Sigmoid colon (tissue), 7 donors: Measurements from ENCODE around the gene CCL11. TPM values are rescaled to one million over a fixed set of nuclear protein-coding genes. Genes with fewer than 3 reads are reported as not detected.

Experiments used
- DNase-seq: peaks from one replicate; pipeline ENCODE4 v3.0.0-alpha.2; 2019
- H3K27ac ChIP-seq, 4 donors: fragments of 200-600 bp; sonication (generic); one replicate each; pipeline ENCODE4 v1.5.1; 2016 to 2019; ENCODE audit warnings: mild to moderate bottlenecking in 1 of 4
- H3K27me3 ChIP-seq, 3 donors: fragments of 200-600 bp; sonication (generic); one replicate each; pipeline ENCODE4 v1.5.1; 2019; ENCODE audit warnings: mild to moderate bottlenecking in 1 of 3
- H3K36me3 ChIP-seq, 4 donors: fragments of 200-600 bp; sonication (generic); one replicate each; pipeline ENCODE4 v1.5.1; 2016 to 2019
- H3K4me1 ChIP-seq, 4 donors: fragments of 200-600 bp; sonication (generic); one replicate each; pipeline ENCODE4 v1.5.1; 2017 to 2019
- H3K4me3 ChIP-seq, 4 donors: fragments of 200-600 bp; sonication (generic); one replicate each; pipeline ENCODE4 v1.5.1; 2017 to 2019; ENCODE audit warnings: mild to moderate bottlenecking in 2 of 4, moderate library complexity in 1 of 4
- H3K9me3 ChIP-seq, 4 donors: fragments of 200-600 bp in 3 of 4; sonication (generic) in 3 of 4; one replicate each; pipeline versions ENCODE4 v1.5.1 to v1.6.1; 2013 to 2019
- EP300 ChIP-seq, 4 donors: sonication (generic); formaldehyde crosslinking; IDR thresholded peaks; one replicate each; pipeline ENCODE4 v1.6.1; 2017; ENCODE audit warnings: antibody characterized with exemption in 4 of 4
- POLR2A ChIP-seq, 2 donors: fragments of 450-650 bp; IDR thresholded peaks; one replicate each; pipeline ENCODE4 v1.6.1; 2016; ENCODE audit warnings: antibody characterized with exemption in 2 of 2, mild to moderate bottlenecking in 2 of 2, moderate library complexity in 2 of 2
- POLR2AphosphoS5 ChIP-seq, 4 donors: sonication (generic); formaldehyde crosslinking; IDR thresholded peaks; one replicate each; pipeline ENCODE4 v1.6.1; 2017; ENCODE audit warnings: antibody characterized with exemption in 4 of 4
- WGBS, 2 donors: extraction: QIAGEN DNeasy Blood & Tissue Kit; methylation state at CpG; one replicate each; pipeline ENCODE4 v1.1.7; 2013; 5-methylcytosine and 5-hydroxymethylcytosine counted together
- intact Hi-C: fragments of 100-400 bp; cut with DNase I; formaldehyde crosslinking; loops from one replicate; pipeline ENCODE4 v1.15.1; 2023
- polyA plus RNA-seq, 3 donors: library from polyadenylated mRNA; stranded (reverse); fragments of 200-250 nt; gene quantifications; one replicate each; pipeline ENCODE4 v1.2.3, GENCODE V29; 2013
- total RNA-seq, 4 donors: library from RNA; depleted of rRNA; stranded (reverse); fragments of >200 nt; gene quantifications; one replicate each; pipeline ENCODE4 v1.1.0, GENCODE V29; 2016
- TF ChIP-seq, protein P1 (sequence below), 4 experiments: fragments of 450-650 bp in 3 of 4; fragments of 200-600 bp in 1 of 4; IDR thresholded peaks; one replicate each; pipeline ENCODE4 v1.5.1; 2016 to 2019; ENCODE audit warnings: antibody characterized with exemption in 4 of 4, mild to moderate bottlenecking in 3 of 4, moderate library complexity in 2 of 4
- donor health status: healthy with polysubstance abuse.
- donor health status: Bipolar disorder and iron deficiency.
- donor health status: healthy.

CCL11 gene
- total and polyA plus RNA-seq, 7 donors: 3.0 to 62.6 (median 24.6) TPM

GRCh38 chr17:34246881-34247280, 38.7 kb upstream of the CCL11 start:
- H3K4me1 ChIP-seq: peaks cover 0 to 58% (median 48%) of the 10 kb centered on the region in 4 donors
- 63 to 76% methylated on average over 3 of the region's 3 CpGs for WGBS, 2 donors
- H3K27ac ChIP-seq: peak overlapping the region in 1 of 4 donors; percentile 92
- DNase-seq: no peak
- intact Hi-C loops: no loop called here
- H3K27me3 ChIP-seq: no peaks in the 10 kb centered on the region
- TF ChIP-seq POLR2A (IDR thresholded peaks at IDR 0.05): no peak
- TF ChIP-seq, protein P1, sequence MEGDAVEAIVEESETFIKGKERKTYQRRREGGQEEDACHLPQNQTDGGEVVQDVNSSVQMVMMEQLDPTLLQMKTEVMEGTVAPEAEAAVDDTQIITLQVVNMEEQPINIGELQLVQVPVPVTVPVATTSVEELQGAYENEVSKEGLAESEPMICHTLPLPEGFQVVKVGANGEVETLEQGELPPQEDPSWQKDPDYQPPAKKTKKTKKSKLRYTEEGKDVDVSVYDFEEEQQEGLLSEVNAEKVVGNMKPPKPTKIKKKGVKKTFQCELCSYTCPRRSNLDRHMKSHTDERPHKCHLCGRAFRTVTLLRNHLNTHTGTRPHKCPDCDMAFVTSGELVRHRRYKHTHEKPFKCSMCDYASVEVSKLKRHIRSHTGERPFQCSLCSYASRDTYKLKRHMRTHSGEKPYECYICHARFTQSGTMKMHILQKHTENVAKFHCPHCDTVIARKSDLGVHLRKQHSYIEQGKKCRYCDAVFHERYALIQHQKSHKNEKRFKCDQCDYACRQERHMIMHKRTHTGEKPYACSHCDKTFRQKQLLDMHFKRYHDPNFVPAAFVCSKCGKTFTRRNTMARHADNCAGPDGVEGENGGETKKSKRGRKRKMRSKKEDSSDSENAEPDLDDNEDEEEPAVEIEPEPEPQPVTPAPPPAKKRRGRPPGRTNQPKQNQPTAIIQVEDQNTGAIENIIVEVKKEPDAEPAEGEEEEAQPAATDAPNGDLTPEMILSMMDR (IDR thresholded peaks at IDR 0.05): no peak
- TF ChIP-seq EP300 (IDR thresholded peaks at IDR 0.05): no peak
- no peak for TF ChIP-seq POLR2AphosphoS5 (IDR thresholded peaks at IDR 0.05)
- no peak overlapping the region for H3K4me3 ChIP-seq
- H3K9me3 ChIP-seq: no peaks in the 10 kb centered on the region
- H3K36me3 ChIP-seq: no peaks in the 10 kb centered on the region

DNA sequence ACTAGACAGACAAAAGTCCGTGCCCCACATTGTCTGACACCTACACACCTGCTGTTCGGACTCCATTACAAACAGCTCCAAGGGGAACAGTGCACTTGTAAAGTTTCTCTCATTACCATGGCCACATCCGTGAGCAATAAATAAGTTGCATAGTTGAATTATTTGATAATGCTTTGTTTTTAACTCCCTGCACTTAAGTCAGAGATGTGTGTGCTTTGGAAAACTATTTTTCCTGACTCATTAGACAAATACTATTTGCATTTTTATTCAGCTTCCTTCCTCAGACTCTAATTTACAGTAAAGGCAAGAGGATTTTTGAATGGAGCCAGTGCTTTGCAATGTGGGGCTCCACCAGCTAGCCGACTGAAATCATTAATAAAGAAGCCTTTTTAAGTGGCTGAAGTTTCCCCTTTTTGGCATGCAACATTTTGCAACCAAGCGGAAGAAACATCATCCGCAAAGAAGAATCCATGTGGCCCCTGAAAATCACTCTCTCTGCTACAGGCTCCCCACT, 37.0 kb upstream of the CCL11 start:
- Histone ChIP-seq H3K36me3 (no peaks in the 10 kb centered on the region), H3K9me3 (no peaks in the 10 kb centered on the region), H3K4me1 (peaks cover 0 to 66% (median 63%) of the 10 kb centered on the region in 4 donors), H3K27me3 (no peaks in the 10 kb centered on the region), H3K27ac (peak overlapping the region; percentile 64 to 92 (median 82)), H3K4me3 (no peak overlapping the region)
- intact Hi-C loops: no loop called here
- 56 to 57% methylated on average over 6 of the region's 6 CpGs for WGBS, 2 donors
- peak in 2 of 4 donors; percentile 3 to 42 for TF ChIP-seq POLR2AphosphoS5 (IDR thresholded peaks at IDR 0.05)
- TF ChIP-seq EP300 (IDR thresholded peaks at IDR 0.05): peak in 1 of 4 donors; percentile 39
- TF ChIP-seq POLR2A (IDR thresholded peaks at IDR 0.05): no peak
- no peak for DNase-seq

DNA sequence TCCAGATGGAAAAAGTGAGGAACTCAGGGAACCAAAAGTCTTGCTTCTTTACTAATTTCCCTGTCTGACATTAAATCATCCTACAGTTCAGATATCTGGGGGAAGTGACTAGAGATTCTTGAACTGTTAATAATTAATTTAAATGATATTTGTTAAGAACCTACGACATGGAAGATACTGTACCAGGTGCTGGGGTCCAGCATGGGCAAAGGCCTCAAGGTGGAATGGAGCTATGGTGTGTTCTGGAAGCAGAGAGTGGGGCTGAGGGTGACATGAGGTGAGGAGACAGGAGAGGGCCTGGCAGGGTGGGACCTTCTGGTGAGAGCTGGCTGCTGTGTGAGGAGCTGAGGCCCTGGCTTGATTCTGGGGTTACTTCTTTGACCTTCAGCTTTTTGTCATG, 36.5 kb upstream of the CCL11 start:
- H3K4me1 ChIP-seq: peaks cover 0 to 69% (median 68%) of the 10 kb centered on the region in 4 donors
- H3K36me3 ChIP-seq: no peaks in the 10 kb centered on the region
- H3K4me3 ChIP-seq: no peak overlapping the region
- no peak for TF ChIP-seq POLR2AphosphoS5 (IDR thresholded peaks at IDR 0.05)
- TF ChIP-seq, protein P1 (IDR thresholded peaks at IDR 0.05): no peak
- TF ChIP-seq EP300 (IDR thresholded peaks at IDR 0.05): no peak
- no peak for TF ChIP-seq POLR2A (IDR thresholded peaks at IDR 0.05)
- intact Hi-C loops: no loop called here
- DNase-seq: no peak
- WGBS, 2 donors: 10 to 61% methylated on average over 1 of the region's 1 CpG
- H3K9me3 ChIP-seq: no peaks in the 10 kb centered on the region
- H3K27ac ChIP-seq: peak overlapping the region; percentile 64 to 92 (median 82)
- no peaks in the 10 kb centered on the region for H3K27me3 ChIP-seq

- 39 to 58% methylated on average over 1 of the region's 1 CpG for WGBS, 2 donors
- Histone ChIP-seq H3K4me3 (no peak overlapping the region), H3K36me3 (no peaks in the 10 kb centered on the region), H3K27ac (peak overlapping the region; percentile 64 to 92 (median 82)), H3K9me3 (no peaks in the 10 kb centered on the region), H3K27me3 (no peaks in the 10 kb centered on the region), H3K4me1 (peaks cover 0 to 74% (median 72%) of the 10 kb centered on the region in 4 donors)
- intact Hi-C loops: no loop called here
- DNase-seq: no peak
- TF ChIP-seq EP300 (IDR thresholded peaks at IDR 0.05) (no peak), POLR2A (IDR thresholded peaks at IDR 0.05) (no peak), POLR2AphosphoS5 (IDR thresholded peaks at IDR 0.05) (no peak)
- TF ChIP-seq, protein P1 (IDR thresholded peaks at IDR 0.05): no peak
Observed at GRCh38 chr17:34249478-34249877, 36.1 kb upstream of the CCL11 start.

- no peaks in the 10 kb centered on the region for H3K27me3 ChIP-seq
- WGBS, 2 donors: 80 to 91% methylated on average over 3 of the region's 3 CpGs
- H3K4me1 ChIP-seq: peaks cover 0 to 91% (median 86%) of the 10 kb centered on the region in 4 donors
- H3K36me3 ChIP-seq: no peaks in the 10 kb centered on the region
- intact Hi-C loops: loop anchor here (5.0 kb wide), 1 partner anchor 51 kb away; no protein-coding TSS in a partner anchor
- peak overlapping the region; percentile 80 to 92 (median 84) for H3K27ac ChIP-seq
- TF ChIP-seq, protein P1 (IDR thresholded peaks at IDR 0.05): no peak
- TF ChIP-seq POLR2A (IDR thresholded peaks at IDR 0.05): no peak
- TF ChIP-seq EP300 (IDR thresholded peaks at IDR 0.05): no peak
- TF ChIP-seq POLR2AphosphoS5 (IDR thresholded peaks at IDR 0.05): no peak
- no peak overlapping the region for H3K4me3 ChIP-seq
- no peak for DNase-seq
- H3K9me3 ChIP-seq: no peaks in the 10 kb centered on the region
Observed at GRCh38 chr17:34251186-34251585, 34.4 kb upstream of the CCL11 start.
